Heart left ventricle (tissue), 13 donors: Measurements from ENCODE around the gene SDF2L1.

Source experiments
- POLR2A ChIP-seq, 2 donors: fragments of 450-650 bp; IDR thresholded peaks; one replicate each; pipeline ENCODE4 v1.6.1; 2017; ENCODE audit warnings: antibody characterized with exemption in 2 of 2, mild to moderate bottlenecking in 2 of 2, moderate library complexity in 2 of 2
- TF ChIP-seq, protein P1 (sequence below), 12 donors: fragments of 200-600 bp; sonication (generic) in 4 of 12; IDR thresholded peaks; one replicate each; pipeline versions ENCODE4 v1.5.0 to v1.8.0; 2018 to 2022; ENCODE audit warnings: antibody characterized with exemption in 12 of 12, mild to moderate bottlenecking in 5 of 12
- donor health status: ischemic (EF 13 %, LVEDD 7.1; RV severe dilation, severe dysfunction).
- donor health status: DM: no; HTN: yes; CAD: no.
- donor health status: DM: no; HTN: no; CAD: no.
- donor health status: ischemic (EF 25% LVEDD 6.9; RV normal size, moderate dysfunction).
- donor health status: ischemic (EF 25% LVEDD 5.7; RV mildly dilated, moderate dysfunction).
- donor health status: ischemic (EF 35%, LVEDD 5.7; RV mildly dilated, moderate dysfunction).
- donor health status: nonischemic (EF 11% LVEDD 7.7; RV severe dilation, severe dysfunction).
- donor health status: DM: yes; HTN: yes; CAD: no.
- donor health status: PGD.
- donor health status: ischemic (EF 29% LVEDD 5.4; RV normal size, mild dysfunction).
- donor health status: nonischemic (EF 23%, LVEDD 6.1; RV moderate dilation, normal function).

DNA sequence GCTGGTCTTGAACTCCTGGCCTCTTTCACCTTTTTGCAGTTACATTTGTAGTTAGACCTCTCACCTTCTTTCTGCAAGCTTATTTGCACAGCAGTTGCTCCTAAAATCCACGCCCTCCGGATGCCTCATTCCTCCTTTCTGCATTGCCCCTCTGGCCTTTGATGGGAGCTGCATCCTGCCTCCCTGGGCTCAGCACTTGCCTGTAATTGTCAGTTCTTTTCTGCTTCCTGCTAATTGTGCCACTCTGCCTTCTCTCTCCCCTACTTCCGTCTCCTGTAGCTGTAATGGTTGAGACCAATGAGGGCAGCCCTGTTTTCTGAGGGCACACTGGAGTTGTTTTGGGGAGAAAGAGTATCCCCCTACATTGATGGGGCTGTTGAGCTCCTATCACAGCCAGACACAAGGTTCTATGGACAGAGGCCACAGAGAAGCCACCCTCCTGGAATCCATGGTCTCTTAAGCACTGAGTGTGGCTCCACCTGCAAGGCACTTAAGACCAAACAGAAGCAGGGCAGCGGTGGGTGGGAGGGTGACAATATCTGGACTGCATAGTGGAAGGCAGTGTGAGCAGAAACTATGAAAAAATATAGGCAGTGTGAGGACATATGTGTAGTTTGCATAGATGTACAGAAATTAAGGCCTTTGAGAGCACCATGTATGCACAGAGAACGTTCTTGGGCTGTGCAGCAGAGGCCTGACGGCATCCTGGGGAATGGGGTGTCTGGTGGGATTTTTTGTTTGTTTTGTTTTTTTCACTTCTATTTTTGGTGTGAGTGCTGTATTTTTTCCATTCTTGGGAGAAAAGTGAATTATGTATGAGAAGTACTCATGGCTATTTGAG is 42.8 kb upstream of the SDF2L1 start:
- TF ChIP-seq, protein P1, sequence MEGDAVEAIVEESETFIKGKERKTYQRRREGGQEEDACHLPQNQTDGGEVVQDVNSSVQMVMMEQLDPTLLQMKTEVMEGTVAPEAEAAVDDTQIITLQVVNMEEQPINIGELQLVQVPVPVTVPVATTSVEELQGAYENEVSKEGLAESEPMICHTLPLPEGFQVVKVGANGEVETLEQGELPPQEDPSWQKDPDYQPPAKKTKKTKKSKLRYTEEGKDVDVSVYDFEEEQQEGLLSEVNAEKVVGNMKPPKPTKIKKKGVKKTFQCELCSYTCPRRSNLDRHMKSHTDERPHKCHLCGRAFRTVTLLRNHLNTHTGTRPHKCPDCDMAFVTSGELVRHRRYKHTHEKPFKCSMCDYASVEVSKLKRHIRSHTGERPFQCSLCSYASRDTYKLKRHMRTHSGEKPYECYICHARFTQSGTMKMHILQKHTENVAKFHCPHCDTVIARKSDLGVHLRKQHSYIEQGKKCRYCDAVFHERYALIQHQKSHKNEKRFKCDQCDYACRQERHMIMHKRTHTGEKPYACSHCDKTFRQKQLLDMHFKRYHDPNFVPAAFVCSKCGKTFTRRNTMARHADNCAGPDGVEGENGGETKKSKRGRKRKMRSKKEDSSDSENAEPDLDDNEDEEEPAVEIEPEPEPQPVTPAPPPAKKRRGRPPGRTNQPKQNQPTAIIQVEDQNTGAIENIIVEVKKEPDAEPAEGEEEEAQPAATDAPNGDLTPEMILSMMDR (IDR thresholded peaks at IDR 0.05), result no peak
- TF ChIP-seq POLR2A (IDR thresholded peaks at IDR 0.05), result no peak
